ENCODE measurements around the gene NHSL1.

Gene NHSL1

GRCh38 chr6:138544501-138544900 is 45.2 kb upstream of the NHSL1 start:
- no peaks in the 10 kb centered on the region for H3K4me1 ChIP-seq (ENCODE audit: insufficient read depth, low read length)
- H3K27ac ChIP-seq (ENCODE audit: low read length), result no peak overlapping the region
- ATAC-seq (ENCODE audit: insufficient read depth, low read depth) (no peak), DNase-seq (no peak)
- H3K9me3 ChIP-seq (ENCODE audit: insufficient read depth, low read length, severe bottlenecking), result no peaks in the 10 kb centered on the region
- no peak overlapping the region for H3K4me3 ChIP-seq (ENCODE audit: low read depth in 1 of 2, low read length in 2 of 2)
- H3K4me2 ChIP-seq (ENCODE audit: insufficient read depth, low read length), result no peak overlapping the region
- H3K27me3 ChIP-seq (ENCODE audit: insufficient read depth, low read length, poor library complexity), result peaks cover 7% of the 10 kb centered on the region
- TF ChIP-seq EZH2 (IDR thresholded peaks at IDR 0.05; ENCODE audit: borderline replicate concordance, low read depth, low read length, severe bottlenecking), result no peak
- TF ChIP-seq, protein P1, sequence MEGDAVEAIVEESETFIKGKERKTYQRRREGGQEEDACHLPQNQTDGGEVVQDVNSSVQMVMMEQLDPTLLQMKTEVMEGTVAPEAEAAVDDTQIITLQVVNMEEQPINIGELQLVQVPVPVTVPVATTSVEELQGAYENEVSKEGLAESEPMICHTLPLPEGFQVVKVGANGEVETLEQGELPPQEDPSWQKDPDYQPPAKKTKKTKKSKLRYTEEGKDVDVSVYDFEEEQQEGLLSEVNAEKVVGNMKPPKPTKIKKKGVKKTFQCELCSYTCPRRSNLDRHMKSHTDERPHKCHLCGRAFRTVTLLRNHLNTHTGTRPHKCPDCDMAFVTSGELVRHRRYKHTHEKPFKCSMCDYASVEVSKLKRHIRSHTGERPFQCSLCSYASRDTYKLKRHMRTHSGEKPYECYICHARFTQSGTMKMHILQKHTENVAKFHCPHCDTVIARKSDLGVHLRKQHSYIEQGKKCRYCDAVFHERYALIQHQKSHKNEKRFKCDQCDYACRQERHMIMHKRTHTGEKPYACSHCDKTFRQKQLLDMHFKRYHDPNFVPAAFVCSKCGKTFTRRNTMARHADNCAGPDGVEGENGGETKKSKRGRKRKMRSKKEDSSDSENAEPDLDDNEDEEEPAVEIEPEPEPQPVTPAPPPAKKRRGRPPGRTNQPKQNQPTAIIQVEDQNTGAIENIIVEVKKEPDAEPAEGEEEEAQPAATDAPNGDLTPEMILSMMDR (IDR thresholded peaks at IDR 0.05; ENCODE audit: borderline replicate concordance, extremely low read depth, low read length, poor library complexity, severe bottlenecking), result no peak
- no peak overlapping the region for H3K9ac ChIP-seq (ENCODE audit: low read depth, low read length)
- H4K20me1 ChIP-seq (ENCODE audit: insufficient read depth, low read length), result no peaks in the 10 kb centered on the region
- H2AFZ ChIP-seq (ENCODE audit: low read depth, low read length), result no peak overlapping the region
- no peaks in the 10 kb centered on the region for H3K79me2 ChIP-seq (ENCODE audit: insufficient read depth, low read length)
- no peaks in the 10 kb centered on the region for H3K36me3 ChIP-seq (ENCODE audit: insufficient read depth, low read length)

- H4K20me1 ChIP-seq (ENCODE audit: insufficient read depth, low read length), result no peaks in the 10 kb centered on the region
- no peaks in the 10 kb centered on the region for H3K9me3 ChIP-seq (ENCODE audit: insufficient read depth, low read length, severe bottlenecking)
- H3K4me3 ChIP-seq (ENCODE audit: low read depth in 1 of 2, low read length in 2 of 2), result no peak overlapping the region
- no peaks in the 10 kb centered on the region for H3K79me2 ChIP-seq (ENCODE audit: insufficient read depth, low read length)
- ATAC-seq (ENCODE audit: insufficient read depth, low read depth) (no peak), DNase-seq (no peak)
- no peak for TF ChIP-seq EZH2 (IDR thresholded peaks at IDR 0.05; ENCODE audit: borderline replicate concordance, low read depth, low read length, severe bottlenecking)
- TF ChIP-seq, protein P1 (IDR thresholded peaks at IDR 0.05; ENCODE audit: borderline replicate concordance, extremely low read depth, low read length, poor library complexity, severe bottlenecking), result no peak
- H3K36me3 ChIP-seq (ENCODE audit: insufficient read depth, low read length), result no peaks in the 10 kb centered on the region
- no peak overlapping the region for H3K27ac ChIP-seq (ENCODE audit: low read length)
- H3K27me3 ChIP-seq (ENCODE audit: insufficient read depth, low read length, poor library complexity), result peaks cover 7% of the 10 kb centered on the region
- H3K4me1 ChIP-seq (ENCODE audit: insufficient read depth, low read length), result no peaks in the 10 kb centered on the region
- no peak overlapping the region for H3K4me2 ChIP-seq (ENCODE audit: insufficient read depth, low read length)
- no peak overlapping the region for H3K9ac ChIP-seq (ENCODE audit: low read depth, low read length)
- no peak overlapping the region for H2AFZ ChIP-seq (ENCODE audit: low read depth, low read length)
Observed at GRCh38 chr6:138543657-138544056, 44.4 kb upstream of the NHSL1 start.

DNA sequence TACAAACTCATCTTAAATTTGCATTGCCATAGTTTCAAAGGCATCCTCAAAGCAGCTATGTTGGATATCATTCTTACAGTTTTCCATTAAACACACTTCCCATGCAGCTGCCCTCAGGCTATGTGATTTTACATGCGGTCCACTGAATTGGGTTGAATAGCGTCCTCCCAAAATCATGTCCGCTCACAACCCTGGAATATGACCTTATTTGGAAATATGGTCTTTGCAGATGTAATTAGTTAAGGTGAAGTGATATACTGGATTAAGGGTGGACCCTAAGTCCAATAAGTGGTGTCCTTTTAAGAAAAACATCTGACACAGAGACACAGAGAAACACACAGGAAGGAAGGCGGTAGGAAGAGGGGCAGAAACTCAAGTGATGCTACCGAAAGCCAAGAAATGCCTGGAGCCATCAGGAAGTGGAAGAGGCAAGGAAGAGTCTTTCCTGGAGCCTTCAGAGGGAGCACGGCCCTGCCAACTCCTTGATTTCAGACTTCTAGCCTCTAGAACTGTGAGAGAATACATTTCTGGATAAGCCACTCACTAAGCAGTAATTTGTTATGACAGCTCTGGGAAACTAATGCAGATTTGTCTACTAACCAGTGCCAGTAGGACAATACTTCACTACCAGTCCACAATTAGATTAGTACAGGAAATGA is 42.7 kb upstream of the NHSL1 start:
- TF ChIP-seq, protein P1 (IDR thresholded peaks at IDR 0.05; ENCODE audit: borderline replicate concordance, extremely low read depth, low read length, poor library complexity, severe bottlenecking), result no peak
- no peak for TF ChIP-seq EZH2 (IDR thresholded peaks at IDR 0.05; ENCODE audit: borderline replicate concordance, low read depth, low read length, severe bottlenecking)
- no peak overlapping the region for H3K4me2 ChIP-seq (ENCODE audit: insufficient read depth, low read length)
- H3K4me3 ChIP-seq (ENCODE audit: low read depth in 1 of 2, low read length in 2 of 2), result no peak overlapping the region
- no peaks in the 10 kb centered on the region for H4K20me1 ChIP-seq (ENCODE audit: insufficient read depth, low read length)
- H2AFZ ChIP-seq (ENCODE audit: low read depth, low read length), result no peak overlapping the region
- H3K36me3 ChIP-seq (ENCODE audit: insufficient read depth, low read length), result no peaks in the 10 kb centered on the region
- H3K79me2 ChIP-seq (ENCODE audit: insufficient read depth, low read length), result no peaks in the 10 kb centered on the region
- peaks cover 7% of the 10 kb centered on the region for H3K27me3 ChIP-seq (ENCODE audit: insufficient read depth, low read length, poor library complexity)
- no peaks in the 10 kb centered on the region for H3K4me1 ChIP-seq (ENCODE audit: insufficient read depth, low read length)
- H3K9ac ChIP-seq (ENCODE audit: low read depth, low read length), result no peak overlapping the region
- no peak for DNase-seq
- ATAC-seq (ENCODE audit: insufficient read depth, low read depth), result no peak
- H3K27ac ChIP-seq (ENCODE audit: low read length), result no peak overlapping the region
- H3K9me3 ChIP-seq (ENCODE audit: insufficient read depth, low read length, severe bottlenecking), result no peaks in the 10 kb centered on the region
